Activated CD8-positive, alpha-beta memory T cell treated with anti-CD3 and anti-CD28 coated beads, Interleukin-2, amount 50 U/mL, for 24 hours (primary cell): Measurements from ENCODE around the gene DCLRE1B.
"Not testable (repeated sequence)": the region's sequence is repeated elsewhere in the genome, so short reads cannot be mapped to it uniquely, and the experiment has no call there.

Experiments
- DNase-seq: peaks from one replicate; pipeline ENCODE4 v3.0.0-alpha.2; 2020; ENCODE audit errors: extremely low read depth

The DCLRE1B gene

DNA sequence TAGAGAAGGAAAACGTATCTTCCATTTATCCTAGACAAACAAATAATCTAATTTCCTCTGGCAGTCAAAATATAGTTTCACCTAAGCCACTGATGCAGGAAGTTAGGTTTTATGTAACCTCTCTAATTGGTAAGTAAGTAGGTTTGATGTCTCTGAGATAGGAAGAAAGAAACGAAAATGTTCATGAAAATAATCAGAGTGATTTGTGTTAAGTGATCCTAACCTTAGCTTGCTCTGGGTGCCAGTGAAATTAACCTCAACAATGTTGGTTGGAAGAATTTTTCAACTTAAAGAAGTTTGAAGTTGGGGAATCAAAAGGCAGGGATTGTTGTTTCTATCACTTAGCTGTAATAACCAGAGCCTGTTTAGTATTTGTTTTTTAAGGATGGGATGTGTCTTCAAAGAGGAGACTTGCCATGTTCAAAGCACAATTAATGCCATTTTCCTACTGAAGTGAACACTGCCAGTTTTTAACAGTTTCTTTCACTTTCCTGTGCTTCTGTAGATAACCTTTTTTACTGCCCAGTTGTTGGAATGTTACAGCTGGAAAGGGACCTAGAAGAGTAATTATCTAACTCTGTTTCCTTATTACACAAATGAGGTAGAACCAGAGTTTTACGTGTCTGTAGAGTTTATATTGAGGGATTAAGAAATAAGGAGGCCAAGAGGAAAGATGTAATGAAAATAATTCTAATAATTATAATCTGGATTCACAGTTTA lies 42.4 kb downstream of the DCLRE1B start:
- no peak for DNase-seq

GRCh38 chr1:113948151-113948550 lies 43.0 kb downstream of the DCLRE1B start:
- DNase-seq, result not testable (repeated sequence)

DNA sequence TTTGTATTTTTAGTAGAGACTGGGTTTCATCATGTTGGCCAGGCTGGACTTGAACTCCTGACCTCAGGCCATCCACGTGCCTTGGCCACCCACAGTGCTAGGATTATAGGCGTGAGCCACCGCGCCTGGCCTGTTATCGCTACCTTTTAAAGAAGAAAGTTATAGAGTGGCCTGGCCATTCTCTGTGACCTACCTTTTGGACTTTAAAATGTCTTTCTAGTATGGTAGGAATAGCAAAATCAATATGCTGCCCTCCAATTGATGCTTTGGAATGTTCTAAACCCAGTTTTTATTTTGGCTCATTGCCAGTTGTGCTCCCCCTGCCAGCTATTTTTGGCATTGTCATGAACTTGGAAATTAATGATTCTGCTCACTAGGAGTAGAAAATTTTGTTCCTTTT lies 43.9 kb downstream of the DCLRE1B start:
- no peak for DNase-seq

DNA sequence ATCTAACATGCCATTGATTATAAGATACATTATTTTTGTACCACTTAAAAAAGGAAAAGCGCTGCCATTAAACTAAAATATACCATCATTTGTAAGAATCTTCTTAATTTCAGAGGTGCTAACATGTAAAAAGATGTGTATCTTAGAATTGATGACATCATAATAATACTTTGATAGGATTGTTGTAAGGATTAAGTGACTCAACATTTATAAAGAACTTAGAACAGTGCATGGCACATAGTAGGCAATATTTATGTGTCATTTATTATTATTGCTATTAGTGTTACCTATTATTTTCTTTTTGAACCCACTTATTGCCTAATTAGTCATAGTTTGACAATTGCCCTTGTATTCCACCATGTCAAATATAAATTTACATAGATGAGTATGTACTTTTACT lies 45.8 kb downstream of the DCLRE1B start:
- no peak for DNase-seq

GRCh38 chr1:113951719-113952118 lies 46.6 kb downstream of the DCLRE1B start:
- no peak for DNase-seq

- DNase-seq, result no peak
Measured at GRCh38 chr1:113957984-113958383, 52.9 kb downstream of the DCLRE1B start.

- no peak for DNase-seq
Measured at GRCh38 chr1:113958691-113959090, 53.6 kb downstream of the DCLRE1B start.

DNA sequence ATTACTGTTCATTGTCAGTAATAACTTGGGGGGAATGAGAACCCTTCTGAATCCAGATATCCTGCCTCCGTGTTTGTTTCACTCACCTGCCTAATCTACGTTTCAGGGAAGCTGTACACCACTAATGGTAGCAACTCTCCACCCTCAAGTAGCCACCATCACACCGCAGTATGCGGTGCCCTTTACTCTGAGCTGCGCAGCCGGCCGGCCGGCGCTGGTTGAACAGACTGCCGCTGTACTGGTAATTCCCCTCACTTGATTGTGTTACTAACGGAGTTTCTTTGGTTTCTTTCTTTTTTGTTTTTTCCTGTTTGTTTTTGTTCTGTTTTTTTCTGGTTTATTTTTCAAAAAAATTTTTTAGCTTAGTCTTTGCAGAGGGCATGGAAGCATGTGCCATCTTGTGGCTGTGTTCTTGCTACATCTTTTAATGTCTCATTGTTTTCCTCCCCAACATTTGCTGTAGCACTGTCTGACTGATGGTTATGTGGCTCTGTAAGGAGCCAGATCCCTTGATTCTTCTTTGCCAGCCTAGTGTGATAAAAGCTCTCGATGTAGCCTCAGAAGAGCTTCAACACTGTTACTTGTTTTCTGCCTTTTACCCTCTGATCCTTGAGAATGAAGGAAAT lies 58.3 kb downstream of the DCLRE1B start:
- DNase-seq, result no peak
